ENCODE measurements around the gene GNAI3.
A peak's percentile ranks its signal among the peaks of the same experiment; 100 is the strongest.

The GNAI3 gene
- 129 to 155 reads per million in 2 donors for total RNA-seq

DNA sequence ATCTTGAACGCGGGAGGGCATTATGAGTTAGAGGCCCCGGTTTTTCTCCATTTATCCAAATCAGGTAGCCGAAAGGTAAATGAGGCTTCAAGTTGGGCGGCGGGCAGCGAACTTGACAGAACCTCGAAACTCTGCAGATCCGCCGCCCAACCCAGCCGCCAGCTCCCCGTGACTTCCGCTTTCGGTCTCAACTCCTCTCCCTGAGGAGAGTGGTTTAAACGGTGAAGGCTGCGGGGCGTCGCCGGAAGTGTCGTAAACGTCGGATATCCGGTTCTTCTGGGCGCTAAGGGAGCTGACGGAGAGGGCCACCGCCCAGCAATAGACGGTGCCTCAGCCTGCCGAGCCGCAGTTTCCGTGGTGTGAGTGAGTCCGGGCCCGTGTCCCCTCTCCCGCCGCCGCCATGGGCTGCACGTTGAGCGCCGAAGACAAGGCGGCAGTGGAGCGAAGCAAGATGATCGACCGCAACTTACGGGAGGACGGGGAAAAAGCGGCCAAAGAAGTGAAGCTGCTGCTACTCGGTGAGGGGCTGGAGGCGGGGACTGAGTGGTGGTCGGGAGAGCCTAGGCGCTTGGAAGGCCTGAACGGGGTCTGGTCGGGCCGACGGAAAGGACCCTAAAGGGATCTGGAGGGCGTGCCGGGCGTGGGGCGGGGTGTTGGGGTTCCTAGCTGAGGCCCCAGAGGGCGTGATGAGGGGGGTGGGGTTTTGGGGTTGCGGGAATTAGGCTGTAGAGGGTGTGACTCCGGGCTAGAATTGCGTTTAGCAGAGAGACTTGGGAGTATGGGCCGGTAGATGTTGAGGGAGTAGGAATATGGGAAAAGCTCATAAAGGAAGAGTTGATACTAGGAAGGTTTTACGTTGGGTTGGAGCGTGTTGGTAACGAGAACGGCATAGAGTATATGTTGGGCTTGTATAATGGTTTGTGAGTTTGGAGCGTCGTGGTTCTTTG is at the start of gene GNAI3:
TSS of gene GNAI3 (plus strand) at position 295 of the 947 bp plus-strand sequence. CDS start at position 401, 106 bp downstream.
- DNase-seq = peak; percentile 92

DNA sequence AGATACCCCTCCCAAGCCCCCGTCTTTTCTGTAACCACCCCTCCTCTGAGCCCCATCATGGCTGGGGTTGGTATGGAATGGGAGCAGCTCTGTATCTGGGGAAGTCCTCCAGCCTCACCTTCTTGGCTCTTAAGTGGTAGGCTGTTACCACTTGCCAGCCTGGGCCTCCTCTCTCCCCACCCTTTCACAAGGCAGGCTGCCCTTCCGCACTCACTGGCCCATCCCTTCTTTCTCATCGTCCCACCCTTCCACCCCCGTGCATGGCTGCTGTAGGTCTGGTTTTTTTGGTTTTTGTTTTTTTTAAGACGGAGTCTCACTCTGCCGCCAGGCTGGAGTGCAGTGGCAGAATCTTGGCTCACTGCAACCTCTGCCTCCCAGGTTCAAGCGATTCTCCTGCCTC is 49.3 kb upstream of the GNAI3 start:
- DNase-seq = no peak

- peak; percentile 52 for DNase-seq
These were observed 48.5 kb upstream of the GNAI3 start for GRCh38 chr1:109499661-109500536.

DNA sequence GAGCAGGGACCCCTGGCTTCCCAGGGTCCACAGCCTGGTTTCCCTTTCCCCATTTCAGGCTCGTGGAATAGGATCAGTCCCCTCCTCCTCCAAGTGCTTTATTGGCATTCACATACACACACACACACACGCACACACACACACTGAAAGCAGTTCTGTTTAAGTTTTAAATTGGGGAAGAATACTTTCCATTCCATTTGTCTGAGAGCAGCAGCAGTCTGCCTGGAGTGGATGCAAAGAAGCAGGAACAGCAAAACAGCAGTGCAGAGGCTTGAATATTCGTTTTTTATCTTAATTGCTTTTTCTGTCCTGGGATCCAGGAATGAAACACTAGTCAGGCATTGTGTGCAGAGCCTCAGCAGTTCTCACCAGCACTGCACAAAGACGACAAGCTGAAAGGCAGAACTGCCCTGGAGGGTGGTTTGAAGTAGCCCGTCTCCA is 47.5 kb upstream of the GNAI3 start:
- DNase-seq = no peak

DNA sequence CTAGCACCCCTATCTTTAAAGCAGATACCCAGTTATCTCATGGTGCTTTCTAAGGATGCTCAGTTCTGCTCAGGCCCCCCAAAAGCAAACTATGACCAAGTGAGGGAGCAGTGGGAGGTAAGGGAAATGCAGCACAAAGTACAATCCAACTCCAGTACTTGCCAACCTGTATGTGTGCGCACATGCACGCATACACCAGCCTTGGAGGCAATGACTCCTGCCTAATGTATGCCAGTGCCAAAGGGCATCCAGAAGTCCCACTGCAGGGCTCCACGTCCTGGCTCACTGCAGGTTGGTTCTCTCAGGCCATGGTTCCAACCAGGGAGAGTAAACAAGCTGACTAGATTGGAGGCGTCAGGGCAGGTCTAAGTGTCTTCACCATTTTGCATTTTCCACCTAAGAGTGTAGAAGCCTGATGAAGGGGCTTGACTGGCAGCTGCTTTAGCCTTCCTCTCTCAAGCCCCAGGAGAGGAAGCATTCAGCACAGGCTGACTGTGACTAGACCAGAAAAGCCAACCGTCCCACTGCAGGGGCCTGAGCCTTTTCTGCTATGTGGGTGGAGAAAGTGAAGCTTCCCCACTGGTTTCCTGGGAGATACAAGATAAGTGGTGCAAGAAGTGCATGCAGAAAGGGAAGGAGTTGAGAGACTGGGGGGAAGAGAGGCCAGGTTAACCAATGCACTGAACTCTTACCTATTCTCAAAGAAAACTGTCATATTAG is 46.6 kb upstream of the GNAI3 start:
- DNase-seq = no peak

GRCh38 chr1:109502364-109502851 is 46.0 kb upstream of the GNAI3 start:
- peak; percentile 38 for DNase-seq

- no peak for DNase-seq
These were observed 44.5 kb upstream of the GNAI3 start for GRCh38 chr1:109503935-109504334.

GRCh38 chr1:109504974-109505373 is 43.4 kb upstream of the GNAI3 start:
- DNase-seq = no peak

DNA sequence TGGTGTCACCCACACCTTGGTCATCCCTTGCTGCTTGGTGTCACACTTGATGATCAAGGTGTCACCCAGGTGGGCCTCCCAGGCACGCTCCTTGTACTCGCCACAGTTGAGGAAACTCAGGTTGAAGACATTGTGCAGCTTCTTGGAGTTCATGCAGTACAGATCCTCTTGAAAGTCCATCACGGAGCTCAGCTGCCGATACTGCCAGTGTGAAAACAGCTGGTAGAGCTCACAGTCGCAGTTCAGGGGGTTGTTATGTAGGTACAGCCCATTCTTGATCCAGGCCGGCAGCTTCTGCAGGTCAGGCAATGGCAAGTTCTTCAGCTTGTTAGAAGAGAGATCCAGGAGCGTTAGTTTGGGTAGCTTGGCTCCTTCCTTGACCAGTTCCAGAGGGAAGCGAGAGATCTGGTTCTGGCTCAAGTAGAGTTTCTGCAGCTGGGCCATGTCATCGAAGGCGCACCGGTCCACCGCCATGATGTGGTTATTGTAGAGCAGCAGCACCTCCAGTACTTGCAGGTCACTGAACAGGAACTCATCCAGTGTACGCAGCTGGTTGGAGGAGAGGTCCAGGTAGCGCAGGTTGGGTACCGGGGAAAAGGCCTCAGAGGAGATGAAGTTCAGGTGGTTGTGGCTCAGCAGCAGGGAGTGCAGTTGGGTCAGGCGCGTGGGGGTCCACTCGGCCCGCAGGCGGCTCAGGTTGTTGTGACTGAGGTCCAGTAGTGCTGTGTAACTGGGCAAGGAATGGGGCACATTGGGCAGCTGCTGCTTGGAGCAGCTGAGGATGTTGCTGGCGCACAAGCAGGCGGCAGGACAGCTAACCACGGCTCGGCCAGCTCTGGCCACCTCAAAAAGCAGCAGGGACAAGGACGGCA is 40.2 kb upstream of the GNAI3 start:
- DNase-seq = no peak

DNA sequence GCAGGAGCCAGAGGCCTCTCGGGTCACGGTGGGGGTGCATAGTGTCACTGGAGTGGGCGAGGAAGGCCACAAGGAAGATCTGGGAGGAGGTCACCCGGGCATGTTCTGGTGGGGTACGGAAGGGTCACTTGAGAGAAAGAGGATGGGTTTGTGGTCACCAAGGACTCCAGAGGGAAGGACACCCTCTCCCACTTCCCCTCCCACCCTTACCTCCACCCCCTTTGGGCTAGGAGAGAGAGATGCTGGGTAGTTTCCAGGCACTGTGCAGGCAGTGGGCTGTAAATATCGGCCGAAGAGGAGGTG is 39.6 kb upstream of the GNAI3 start:
- no peak for DNase-seq

- peak; percentile 57 for DNase-seq
These were observed 39.0 kb upstream of the GNAI3 start, which contains the start of gene AMIGO1 for GRCh38 chr1:109509176-109510134. Gene AMIGO1 (minus strand): TSS chr1:109509727. CDS start chr1:109508912, 815 bp downstream.

- DNase-seq = no peak
These were observed 35.2 kb upstream of the GNAI3 start for GRCh38 chr1:109513110-109513710.

- no peak for DNase-seq
These were observed 33.6 kb upstream of the GNAI3 start for GRCh38 chr1:109514846-109515245.

DNA sequence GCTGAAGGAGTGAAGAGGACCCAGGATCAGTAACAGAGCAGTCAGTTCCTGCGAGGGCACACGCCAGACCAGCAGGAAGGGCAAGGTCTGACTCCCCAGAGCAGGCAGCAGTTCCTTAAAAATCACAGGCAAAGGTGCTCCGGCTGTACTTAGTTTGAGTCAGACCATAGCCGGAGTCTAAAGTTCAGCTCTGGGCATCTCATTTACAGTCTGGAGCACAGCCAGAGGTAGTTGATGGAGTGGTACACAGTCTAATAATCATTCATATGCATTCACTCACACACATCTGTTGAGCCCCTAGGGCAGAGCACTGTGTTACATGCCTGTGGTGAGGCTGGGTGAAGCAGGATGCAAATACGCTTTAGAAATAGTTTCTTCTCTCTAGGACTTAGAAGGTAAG is 31.5 kb upstream of the GNAI3 start:
- no peak for DNase-seq

- DNase-seq = no peak
These were observed 31.1 kb upstream of the GNAI3 start for GRCh38 chr1:109517337-109517736.

DNA sequence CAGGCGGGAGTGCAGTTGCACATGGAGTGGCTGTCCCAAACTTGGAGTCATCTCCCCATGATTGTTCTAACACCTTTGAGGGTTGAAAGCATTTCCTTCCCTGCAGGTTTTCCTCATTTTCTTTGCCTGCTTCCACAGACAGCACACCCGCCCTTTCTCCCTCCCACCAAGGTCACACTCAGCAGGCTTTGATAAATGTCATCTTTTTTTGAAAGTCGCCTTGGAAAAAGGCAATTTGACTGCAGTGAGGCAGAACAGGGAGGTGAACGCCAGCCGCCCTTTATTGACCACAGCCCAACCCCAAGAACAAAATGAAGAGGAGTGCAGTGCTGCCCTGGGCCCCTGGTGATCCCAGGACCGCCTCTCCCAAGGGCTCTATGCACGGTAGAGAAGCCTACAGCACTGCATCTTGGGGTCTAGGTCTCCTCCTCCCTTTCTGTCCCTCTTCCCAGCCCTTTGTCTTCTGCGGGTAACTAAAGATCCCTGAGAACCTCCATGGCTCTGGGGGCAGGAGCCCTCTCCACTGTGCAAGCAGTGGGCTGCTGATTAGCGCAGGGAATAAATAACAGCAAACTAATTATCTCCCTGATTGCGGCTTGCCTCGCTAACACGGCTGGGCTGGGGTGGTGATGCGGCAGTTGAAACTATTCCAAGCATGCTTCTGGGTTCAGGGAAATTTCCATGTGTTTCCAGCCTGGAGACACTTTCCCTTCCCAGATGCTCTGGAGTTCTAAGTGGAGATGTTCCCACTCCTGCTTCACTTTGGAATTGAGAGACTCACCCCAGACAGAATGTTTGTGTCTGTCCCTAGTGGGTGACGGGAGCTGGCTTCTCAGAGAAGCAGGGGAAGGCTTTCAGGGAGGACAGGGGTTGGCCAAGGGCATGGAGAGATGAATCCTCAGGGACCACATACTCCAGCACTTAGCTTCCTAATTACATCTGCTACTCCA is 27.1 kb upstream of the GNAI3 start:
- DNase-seq = no peak

- DNase-seq = no peak
These were observed 26.4 kb upstream of the GNAI3 start for GRCh38 chr1:109522026-109522425.

DNA sequence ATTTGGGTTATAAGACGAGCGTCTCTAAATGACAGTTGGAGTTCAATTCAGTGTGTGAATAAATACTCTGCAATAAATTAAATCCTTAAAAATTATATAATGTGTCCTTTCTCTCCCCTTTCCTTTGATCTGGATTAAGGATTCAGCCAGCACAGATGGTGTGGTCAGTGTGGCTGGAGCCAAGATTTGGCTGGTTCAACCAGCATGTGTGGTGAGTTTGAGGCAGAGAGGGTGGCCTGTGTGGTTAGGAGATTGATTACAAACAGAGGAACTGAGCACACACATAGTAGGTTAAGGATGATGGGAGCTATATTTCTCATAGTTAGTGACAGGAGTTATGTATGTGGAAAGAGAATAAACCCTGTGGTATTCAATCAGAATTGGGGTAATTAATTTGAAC is 24.7 kb upstream of the GNAI3 start:
- no peak for DNase-seq

Data from T-helper 9 cell (primary cell).